Measurements from ENCODE around the gene ZC3H18.

The ZC3H18 gene

DNA sequence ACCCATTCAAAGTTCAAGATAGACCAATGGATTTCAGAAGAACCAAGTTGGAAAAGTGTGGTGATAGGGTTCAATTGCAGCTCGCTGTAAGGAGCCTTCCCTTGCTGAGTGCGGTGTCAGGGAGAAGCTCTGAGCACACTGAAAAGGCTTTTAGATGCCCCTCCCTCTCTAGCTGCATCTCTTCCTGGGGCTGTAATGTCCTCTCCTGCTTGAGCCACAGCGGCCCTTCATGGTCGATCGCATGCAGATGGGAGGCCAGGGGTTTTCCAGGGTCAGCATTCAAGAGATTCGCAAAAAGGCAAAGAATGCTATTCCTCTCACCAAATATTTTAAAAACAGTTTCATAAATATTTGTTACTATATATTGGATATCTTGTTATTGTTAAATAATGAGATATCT is 23.7 kb downstream of the ZC3H18 start:
- Histone ChIP-seq H3K4me3 (ENCODE audit: low read depth, low read length) (no peak overlapping the region), H3K27me3 (ENCODE audit: control insufficient read depth, insufficient read depth, low read length) (no peaks in the 10 kb centered on the region), H3K4me2 (ENCODE audit: low read length) (no peak overlapping the region), H3K4me1 (no peaks in the 10 kb centered on the region), H3K9me3 (ENCODE audit: control insufficient read depth, low read length) (no peaks in the 10 kb centered on the region), H3K27ac (no peak overlapping the region), H3K9ac (no peak overlapping the region), H3K79me2 (peaks cover 24% of the 10 kb centered on the region), H3K36me3 (ENCODE audit: control insufficient read depth, insufficient read depth, low read length) (no peaks in the 10 kb centered on the region), H2AFZ (no peak overlapping the region)
- TF ChIP-seq, protein P1, sequence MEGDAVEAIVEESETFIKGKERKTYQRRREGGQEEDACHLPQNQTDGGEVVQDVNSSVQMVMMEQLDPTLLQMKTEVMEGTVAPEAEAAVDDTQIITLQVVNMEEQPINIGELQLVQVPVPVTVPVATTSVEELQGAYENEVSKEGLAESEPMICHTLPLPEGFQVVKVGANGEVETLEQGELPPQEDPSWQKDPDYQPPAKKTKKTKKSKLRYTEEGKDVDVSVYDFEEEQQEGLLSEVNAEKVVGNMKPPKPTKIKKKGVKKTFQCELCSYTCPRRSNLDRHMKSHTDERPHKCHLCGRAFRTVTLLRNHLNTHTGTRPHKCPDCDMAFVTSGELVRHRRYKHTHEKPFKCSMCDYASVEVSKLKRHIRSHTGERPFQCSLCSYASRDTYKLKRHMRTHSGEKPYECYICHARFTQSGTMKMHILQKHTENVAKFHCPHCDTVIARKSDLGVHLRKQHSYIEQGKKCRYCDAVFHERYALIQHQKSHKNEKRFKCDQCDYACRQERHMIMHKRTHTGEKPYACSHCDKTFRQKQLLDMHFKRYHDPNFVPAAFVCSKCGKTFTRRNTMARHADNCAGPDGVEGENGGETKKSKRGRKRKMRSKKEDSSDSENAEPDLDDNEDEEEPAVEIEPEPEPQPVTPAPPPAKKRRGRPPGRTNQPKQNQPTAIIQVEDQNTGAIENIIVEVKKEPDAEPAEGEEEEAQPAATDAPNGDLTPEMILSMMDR (IDR thresholded peaks at IDR 0.05): no peak

DNA sequence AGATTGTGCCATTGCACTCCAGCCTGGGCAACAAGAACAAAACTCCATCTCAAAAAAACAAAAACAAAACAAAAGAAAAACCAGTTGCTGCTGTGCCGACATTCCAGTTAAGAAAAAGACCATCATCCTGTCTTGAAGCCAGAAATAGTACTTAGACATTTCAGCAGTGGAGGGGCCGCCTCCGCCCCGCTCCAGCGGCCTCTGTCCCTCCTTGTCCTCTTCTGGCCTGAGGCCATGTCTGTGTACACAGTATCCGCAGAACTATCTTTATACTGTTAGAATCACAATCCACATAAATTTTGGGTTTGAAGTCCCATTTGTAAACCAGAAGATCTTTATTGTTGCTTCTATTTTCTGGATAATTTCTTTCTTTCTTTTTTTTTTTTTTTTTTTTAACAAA is 24.9 kb downstream of the ZC3H18 start:
- H2AFZ ChIP-seq: no peak overlapping the region
- no peaks in the 10 kb centered on the region for H3K4me1 ChIP-seq
- H3K4me3 ChIP-seq (ENCODE audit: low read depth, low read length): no peak overlapping the region
- no peaks in the 10 kb centered on the region for H3K36me3 ChIP-seq (ENCODE audit: control insufficient read depth, insufficient read depth, low read length)
- no peaks in the 10 kb centered on the region for H3K27me3 ChIP-seq (ENCODE audit: control insufficient read depth, insufficient read depth, low read length)
- H3K9me3 ChIP-seq (ENCODE audit: control insufficient read depth, low read length): no peaks in the 10 kb centered on the region
- TF ChIP-seq, protein P1 (IDR thresholded peaks at IDR 0.05): no peak
- H3K79me2 ChIP-seq: peaks cover 29% of the 10 kb centered on the region
- no peak overlapping the region for H3K9ac ChIP-seq
- H3K4me2 ChIP-seq (ENCODE audit: low read length): no peak overlapping the region
- H3K27ac ChIP-seq: no peak overlapping the region

DNA sequence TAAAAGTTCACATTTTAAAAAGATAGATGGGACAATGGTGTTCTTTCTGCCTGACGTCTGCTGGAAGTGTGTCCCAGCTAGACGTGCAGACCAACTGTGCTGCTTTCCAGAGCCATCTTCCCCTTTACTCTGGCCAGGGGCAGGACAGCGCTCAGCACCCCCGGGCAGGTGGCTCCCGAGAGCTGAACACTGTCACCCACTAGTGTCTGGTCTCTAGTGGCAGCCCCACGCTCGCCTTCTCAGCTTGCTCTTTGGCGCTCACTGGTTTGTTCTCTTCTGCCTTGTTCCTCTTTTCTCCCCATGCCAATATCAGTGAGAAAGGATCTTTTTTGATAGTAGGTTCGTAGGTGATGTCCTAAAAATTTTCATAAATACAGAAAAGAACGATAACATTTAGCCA is 25.7 kb downstream of the ZC3H18 start:
- peaks cover 36% of the 10 kb centered on the region for H3K79me2 ChIP-seq
- H3K4me2 ChIP-seq (ENCODE audit: low read length): no peak overlapping the region
- no peaks in the 10 kb centered on the region for H3K36me3 ChIP-seq (ENCODE audit: control insufficient read depth, insufficient read depth, low read length)
- H3K9me3 ChIP-seq (ENCODE audit: control insufficient read depth, low read length): no peaks in the 10 kb centered on the region
- TF ChIP-seq, protein P1 (IDR thresholded peaks at IDR 0.05): no peak
- H3K27ac ChIP-seq: no peak overlapping the region
- no peak overlapping the region for H2AFZ ChIP-seq
- H3K9ac ChIP-seq: no peak overlapping the region
- H3K4me3 ChIP-seq (ENCODE audit: low read depth, low read length): no peak overlapping the region
- no peaks in the 10 kb centered on the region for H3K4me1 ChIP-seq
- no peaks in the 10 kb centered on the region for H3K27me3 ChIP-seq (ENCODE audit: control insufficient read depth, insufficient read depth, low read length)

DNA sequence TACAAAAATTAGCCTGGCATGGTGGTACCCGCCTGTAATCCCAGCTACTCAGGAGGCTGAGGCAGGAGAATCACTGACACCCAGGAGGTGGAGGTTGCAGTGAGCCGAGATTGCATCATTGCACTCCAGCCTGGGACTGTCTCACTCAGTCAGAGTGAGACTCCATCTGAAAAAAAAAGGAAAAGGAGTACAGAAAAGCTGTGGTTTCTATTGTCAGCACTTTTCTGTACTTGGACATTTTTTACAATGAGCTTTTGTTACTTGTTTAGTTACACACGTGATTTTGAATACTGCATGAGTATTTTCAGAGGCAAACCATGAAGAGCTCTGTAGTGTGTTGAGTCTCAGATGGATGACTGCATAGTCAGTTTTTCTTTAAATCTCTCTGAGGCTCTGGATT is 26.3 kb downstream of the ZC3H18 start:
- H3K79me2 ChIP-seq: peaks cover 42% of the 10 kb centered on the region
- no peaks in the 10 kb centered on the region for H3K36me3 ChIP-seq (ENCODE audit: control insufficient read depth, insufficient read depth, low read length)
- no peaks in the 10 kb centered on the region for H3K27me3 ChIP-seq (ENCODE audit: control insufficient read depth, insufficient read depth, low read length)
- H3K4me3 ChIP-seq (ENCODE audit: low read depth, low read length): no peak overlapping the region
- TF ChIP-seq, protein P1 (IDR thresholded peaks at IDR 0.05): no peak
- no peaks in the 10 kb centered on the region for H3K4me1 ChIP-seq
- H3K4me2 ChIP-seq (ENCODE audit: low read length): no peak overlapping the region
- H3K9ac ChIP-seq: no peak overlapping the region
- H3K9me3 ChIP-seq (ENCODE audit: control insufficient read depth, low read length): no peaks in the 10 kb centered on the region
- no peak overlapping the region for H2AFZ ChIP-seq
- no peak overlapping the region for H3K27ac ChIP-seq

DNA sequence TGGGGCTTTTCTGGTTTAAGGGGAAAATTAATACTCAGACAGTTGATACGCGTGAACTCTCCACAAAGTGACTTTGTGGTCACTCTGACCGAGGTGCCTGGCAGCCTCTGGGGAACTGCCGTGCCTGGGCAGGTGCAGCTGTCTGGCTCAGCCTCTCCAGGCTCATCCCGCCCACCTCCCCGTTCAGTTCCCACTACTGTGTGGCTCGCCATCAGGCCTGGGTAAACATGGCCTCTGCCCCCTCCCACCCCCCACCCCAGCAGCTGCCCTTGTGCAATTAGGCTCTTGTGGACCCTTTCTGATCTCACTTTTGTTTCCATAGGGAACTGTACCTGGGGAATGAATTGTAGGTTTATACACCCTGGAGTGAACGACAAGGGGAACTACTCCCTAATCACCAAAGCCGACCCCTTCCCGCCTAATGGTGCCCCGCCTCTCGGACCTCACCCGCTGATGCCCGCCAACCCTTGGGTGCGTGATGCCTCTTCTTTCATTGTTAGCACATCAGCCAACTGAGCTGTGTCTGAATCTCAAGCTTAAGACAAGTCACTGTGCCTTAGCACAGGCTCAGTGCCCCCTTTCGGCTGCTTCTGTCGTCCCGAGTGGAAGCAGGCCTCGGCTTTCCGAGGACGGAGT is 27.8 kb downstream of the ZC3H18 start:
- Histone ChIP-seq H3K27ac (peak overlapping the region; percentile 73), H3K9ac (no peak overlapping the region), H3K4me2 (ENCODE audit: low read length) (no peak overlapping the region), H2AFZ (no peak overlapping the region), H3K4me3 (ENCODE audit: low read depth, low read length) (no peak overlapping the region), H3K79me2 (peaks cover 48% of the 10 kb centered on the region), H3K9me3 (ENCODE audit: control insufficient read depth, low read length) (no peaks in the 10 kb centered on the region), H3K27me3 (ENCODE audit: control insufficient read depth, insufficient read depth, low read length) (no peaks in the 10 kb centered on the region), H3K4me1 (no peaks in the 10 kb centered on the region), H3K36me3 (ENCODE audit: control insufficient read depth, insufficient read depth, low read length) (no peaks in the 10 kb centered on the region)
- TF ChIP-seq, protein P1 (IDR thresholded peaks at IDR 0.05): no peak
